HG02884 (cell line): Measurements from ENCODE around the gene ANXA9.

Experiments
- ATAC-seq: cut with Tn5 transposase; IDR thresholded peaks from one replicate; pipeline ENCODE4 v1.9.1; 2021; ENCODE audit warnings: mild to moderate bottlenecking, moderate library complexity; ENCODE audit not compliant: unreplicated experiment

Gene ANXA9

GRCh38 chr1:151003180-151003579 is 21.1 kb downstream of the ANXA9 start:
- no peak for ATAC-seq

GRCh38 chr1:151005729-151006319 is 23.7 kb downstream of the ANXA9 start:
- ATAC-seq, result no peak

GRCh38 chr1:151006327-151007052 is 24.4 kb downstream of the ANXA9 start, which contains the start of gene MINDY1:
Gene MINDY1, minus strand, starts transcription at chr1:151006902. Its CDS starts 4,285 bp downstream, at chr1:151002617.
- no peak for ATAC-seq

- ATAC-seq, result no peak
Measured at GRCh38 chr1:151007853-151008243, 25.8 kb downstream of the ANXA9 start.

- peak; percentile 63 for ATAC-seq
Measured at GRCh38 chr1:151008244-151009205, 26.4 kb downstream of the ANXA9 start, which contains the start of gene PRUNE1. Gene PRUNE1, plus strand, starts transcription at chr1:151008449. Its CDS starts 184 bp downstream, at chr1:151008633.

- ATAC-seq, result no peak
Measured at GRCh38 chr1:151009206-151009587, 27.1 kb downstream of the ANXA9 start.

GRCh38 chr1:151009674-151010345 is 27.7 kb downstream of the ANXA9 start:
- no peak for ATAC-seq

GRCh38 chr1:151010346-151010726 is 28.2 kb downstream of the ANXA9 start:
- no peak for ATAC-seq

GRCh38 chr1:151011154-151011850 is 29.2 kb downstream of the ANXA9 start:
- ATAC-seq, result no peak

- no peak for ATAC-seq
Measured at GRCh38 chr1:151012684-151013471, 30.8 kb downstream of the ANXA9 start.

- no peak for ATAC-seq
Measured at GRCh38 chr1:151013518-151013917, 31.4 kb downstream of the ANXA9 start.

- no peak for ATAC-seq
Measured at GRCh38 chr1:151024540-151025146, 42.6 kb downstream of the ANXA9 start.

GRCh38 chr1:151026460-151026859 is 44.4 kb downstream of the ANXA9 start:
- no peak for ATAC-seq

GRCh38 chr1:151032164-151032563 is 50.1 kb downstream of the ANXA9 start:
- no peak for ATAC-seq

GRCh38 chr1:151035167-151035566 is 53.1 kb downstream of the ANXA9 start:
- no peak for ATAC-seq

GRCh38 chr1:151036356-151036755 is 54.3 kb downstream of the ANXA9 start, which contains the start of gene BNIPL:
Gene BNIPL, plus strand, starts transcription at chr1:151036586. Its CDS starts 140 bp downstream, at chr1:151036726.
- no peak for ATAC-seq

- no peak for ATAC-seq
Measured at GRCh38 chr1:151037032-151037431, 54.9 kb downstream of the ANXA9 start.

- no peak for ATAC-seq
Measured at GRCh38 chr1:151039521-151039920, 57.4 kb downstream of the ANXA9 start.

- ATAC-seq, result no peak
Measured at GRCh38 chr1:151043163-151043562, 61.1 kb downstream of the ANXA9 start.
